Testis (tissue), 3 donors: Measurements from ENCODE around the gene MSI2. TPM values are rescaled to one million over a fixed set of nuclear protein-coding genes. Genes with fewer than 3 reads are reported as not detected.

Experiments used
- DNase-seq: peaks from one replicate; pipeline ENCODE4 v3.0.0-alpha.2; 2019
- H3K27ac ChIP-seq, 2 donors: fragments of 200-600 bp; sonication (generic); one replicate each; pipeline ENCODE4 v1.5.1; 2019
- H3K27me3 ChIP-seq: fragments of 200-600 bp; sonication (generic); one replicate; pipeline ENCODE4 v1.5.1; 2019
- H3K36me3 ChIP-seq: fragments of 200-600 bp; sonication (generic); one replicate; pipeline ENCODE4 v1.5.1; 2017; ENCODE audit warnings: low read depth; ENCODE audit errors: missing control alignments
- H3K4me1 ChIP-seq: fragments of 200-600 bp; sonication (generic); one replicate; pipeline ENCODE4 v1.5.1; 2019
- H3K4me3 ChIP-seq, 2 donors: fragments of 200-600 bp; sonication (generic); one replicate each; pipeline ENCODE4 v1.5.1; 2017 to 2019
- H3K9me3 ChIP-seq: fragments of 200-600 bp; sonication (generic); one replicate; pipeline ENCODE4 v1.5.1; 2017
- POLR2A ChIP-seq: fragments of 450-650 bp; IDR thresholded peaks from one replicate; pipeline ENCODE4 v1.6.1; 2017; ENCODE audit warnings: antibody characterized with exemption, mild to moderate bottlenecking, moderate library complexity
- WGBS, 2 donors: methylation state at CpG; one replicate each; pipeline ENCODE4 v1.1.5; 2018; 5-methylcytosine and 5-hydroxymethylcytosine counted together
- intact Hi-C: fragments of 100-400 bp; cut with DNase I; formaldehyde crosslinking; loops from one replicate; pipeline ENCODE4 v1.15.1; 2023; ENCODE audit warnings: low total_unique reads
- polyA plus RNA-seq: library from polyadenylated mRNA; stranded (reverse); fragments of 350-450 nt; fragmentation: Illumina TruSeq; extraction: RNeasy Lipid Tissue Mini Kit (QIAGEN cat#74804); gene quantifications from one replicate; pipeline ENCODE4 v1.2.3, GENCODE V29; 2014; ENCODE audit warnings: low read depth, low replicate concordance; ENCODE audit not compliant: insufficient read depth
- total RNA-seq, 2 donors: library from RNA; depleted of rRNA; stranded (reverse); fragments of >200 nt; gene quantifications; one replicate each; pipeline ENCODE4 v1.2.3, GENCODE V29; 2016
- TF ChIP-seq, protein P1 (sequence below), 3 experiments: fragments of 450-650 bp in 2 of 3; fragments of 200-600 bp in 1 of 3; sonication (generic) in 1 of 3; IDR thresholded peaks; one replicate each; pipeline ENCODE4 v1.5.1; 2016 to 2019; ENCODE audit warnings: antibody characterized with exemption in 3 of 3, mild to moderate bottlenecking in 2 of 3, moderate library complexity in 1 of 3

MSI2 gene
- total and polyA plus RNA-seq, 3 donors from 2014 or later: 46.5 to 106 (median 76.6) TPM

DNA sequence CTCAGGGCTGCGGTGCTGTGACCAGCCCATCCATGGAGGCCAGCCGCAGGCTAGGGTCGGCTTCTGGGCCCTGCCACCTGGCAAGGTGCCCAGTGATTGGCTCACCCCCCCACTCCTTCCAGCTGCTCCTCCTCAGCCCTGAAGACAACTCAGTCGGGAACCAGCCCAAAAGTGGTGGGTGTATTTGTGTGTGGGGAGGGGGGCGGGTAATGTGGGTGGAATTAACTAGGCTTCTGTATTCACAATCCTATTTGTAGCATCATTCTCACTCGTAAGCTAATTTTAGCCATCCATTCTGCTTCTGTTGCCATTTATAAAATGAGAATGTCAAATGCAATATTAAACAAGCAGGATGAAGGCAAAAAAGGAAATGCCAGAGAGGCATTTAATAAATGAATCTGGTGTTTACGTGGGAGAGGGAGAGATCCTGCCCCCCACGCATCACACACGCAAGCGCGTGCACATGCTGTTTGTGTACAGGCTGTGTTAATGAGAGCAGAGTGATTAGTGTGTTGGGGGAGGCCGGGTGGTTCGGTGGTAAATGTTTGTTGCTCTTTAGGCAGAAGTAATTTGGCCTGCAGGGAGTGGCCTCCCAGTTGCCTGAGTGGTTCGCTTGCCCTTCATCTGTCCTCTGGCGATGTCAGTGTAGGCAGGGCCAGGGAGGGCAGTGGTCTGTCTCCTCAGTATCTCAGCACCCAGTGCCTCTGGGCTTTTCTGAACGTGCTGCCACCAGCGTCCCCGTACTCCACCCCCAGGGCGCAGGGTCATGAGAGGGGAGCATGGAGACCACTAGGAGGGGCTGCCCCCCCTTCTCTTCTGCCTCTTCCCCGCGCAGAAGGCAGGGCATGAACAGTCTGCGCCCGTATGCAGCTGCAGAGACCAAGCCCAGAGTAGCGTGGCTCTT lies 348.7 kb downstream of the MSI2 start:
- TF ChIP-seq, protein P1, sequence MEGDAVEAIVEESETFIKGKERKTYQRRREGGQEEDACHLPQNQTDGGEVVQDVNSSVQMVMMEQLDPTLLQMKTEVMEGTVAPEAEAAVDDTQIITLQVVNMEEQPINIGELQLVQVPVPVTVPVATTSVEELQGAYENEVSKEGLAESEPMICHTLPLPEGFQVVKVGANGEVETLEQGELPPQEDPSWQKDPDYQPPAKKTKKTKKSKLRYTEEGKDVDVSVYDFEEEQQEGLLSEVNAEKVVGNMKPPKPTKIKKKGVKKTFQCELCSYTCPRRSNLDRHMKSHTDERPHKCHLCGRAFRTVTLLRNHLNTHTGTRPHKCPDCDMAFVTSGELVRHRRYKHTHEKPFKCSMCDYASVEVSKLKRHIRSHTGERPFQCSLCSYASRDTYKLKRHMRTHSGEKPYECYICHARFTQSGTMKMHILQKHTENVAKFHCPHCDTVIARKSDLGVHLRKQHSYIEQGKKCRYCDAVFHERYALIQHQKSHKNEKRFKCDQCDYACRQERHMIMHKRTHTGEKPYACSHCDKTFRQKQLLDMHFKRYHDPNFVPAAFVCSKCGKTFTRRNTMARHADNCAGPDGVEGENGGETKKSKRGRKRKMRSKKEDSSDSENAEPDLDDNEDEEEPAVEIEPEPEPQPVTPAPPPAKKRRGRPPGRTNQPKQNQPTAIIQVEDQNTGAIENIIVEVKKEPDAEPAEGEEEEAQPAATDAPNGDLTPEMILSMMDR (IDR thresholded peaks at IDR 0.05): no peak
- TF ChIP-seq POLR2A: no peak
- Histone ChIP-seq H3K36me3 (no peaks in the 10 kb centered on the region), H3K4me1 (peaks cover 34% of the 10 kb centered on the region), H3K27ac (peak overlapping the region; percentile 57 to 72), H3K27me3 (no peaks in the 10 kb centered on the region), H3K9me3 (no peaks in the 10 kb centered on the region), H3K4me3 (no peak overlapping the region)
- intact Hi-C loops: no loop called here
- DNase-seq: peak; percentile 68
- 35 to 62% methylated on average over 21 to 24 of the region's 24 CpGs for WGBS, 2 donors

DNA sequence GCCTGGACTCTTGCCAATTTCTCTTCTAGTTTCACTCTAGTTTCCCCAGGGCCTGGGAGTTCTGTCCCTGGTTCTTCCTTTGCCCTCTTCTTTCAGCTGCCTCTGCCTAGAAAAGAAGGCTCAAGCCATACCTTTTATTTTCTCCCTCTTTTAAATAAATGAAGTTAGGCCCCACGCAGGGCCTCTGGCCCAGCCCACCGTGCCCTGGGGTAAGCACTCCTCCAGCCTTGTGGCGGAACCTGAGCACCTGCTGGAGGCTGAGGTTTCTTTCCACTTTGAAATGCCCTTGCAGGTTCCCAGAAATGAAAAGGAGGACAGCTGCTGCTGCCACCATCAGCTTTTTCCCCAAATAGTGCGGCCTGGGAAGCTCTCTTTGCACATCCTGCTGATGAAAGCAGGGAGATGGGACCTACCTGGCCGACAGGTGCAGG lies 349.4 kb downstream of the MSI2 start:
- TF ChIP-seq POLR2A: no peak
- TF ChIP-seq, protein P1 (IDR thresholded peaks at IDR 0.05): no peak
- Histone ChIP-seq H3K9me3 (no peaks in the 10 kb centered on the region), H3K27me3 (no peaks in the 10 kb centered on the region), H3K4me3 (no peak overlapping the region), H3K27ac (peak overlapping the region; percentile 18 to 72), H3K4me1 (peaks cover 36% of the 10 kb centered on the region), H3K36me3 (no peaks in the 10 kb centered on the region)
- intact Hi-C loops: no loop called here
- DNase-seq: peak; percentile 80
- 63 to 81% methylated on average over 5 of the region's 5 CpGs for WGBS, 2 donors

DNA sequence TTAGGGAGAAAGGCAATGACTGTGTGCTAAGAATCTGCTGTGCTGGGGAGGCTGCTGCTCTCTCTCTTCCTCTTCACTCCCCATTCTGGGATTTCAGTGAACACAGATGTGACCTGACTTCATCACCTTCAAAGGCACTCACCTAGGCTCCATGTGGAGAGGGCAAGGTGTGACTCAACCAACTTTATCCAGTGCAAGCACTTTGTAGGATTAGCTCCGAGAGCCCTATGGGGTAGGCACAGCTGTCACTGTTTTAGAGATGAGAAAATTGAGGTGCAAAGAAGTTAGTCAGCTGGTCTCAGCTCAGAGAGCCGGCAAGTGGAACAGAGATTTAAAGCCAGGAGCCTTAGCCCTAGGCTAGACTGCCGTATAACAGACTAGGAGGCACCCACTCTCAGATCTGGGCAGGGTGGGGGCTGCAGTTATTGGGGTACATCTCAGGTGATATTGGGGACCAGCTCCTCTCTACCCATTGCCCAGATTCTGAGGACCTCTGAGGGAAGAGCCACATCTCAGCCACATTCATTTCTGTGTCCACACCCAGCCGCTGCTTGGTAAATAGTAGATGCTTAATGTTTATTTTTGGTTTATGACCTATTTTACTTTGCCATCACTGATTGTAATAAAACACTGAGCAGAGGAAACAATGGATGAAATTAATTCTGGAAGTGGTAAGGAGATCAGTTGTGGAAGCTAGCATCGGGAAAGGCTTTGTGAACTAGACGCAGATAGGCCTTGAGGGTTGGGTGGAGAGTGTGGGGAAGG lies 350.0 kb downstream of the MSI2 start:
- intact Hi-C loops: no loop called here
- WGBS, 2 donors: 86 to 87% methylated on average over 6 of the region's 6 CpGs

DNA sequence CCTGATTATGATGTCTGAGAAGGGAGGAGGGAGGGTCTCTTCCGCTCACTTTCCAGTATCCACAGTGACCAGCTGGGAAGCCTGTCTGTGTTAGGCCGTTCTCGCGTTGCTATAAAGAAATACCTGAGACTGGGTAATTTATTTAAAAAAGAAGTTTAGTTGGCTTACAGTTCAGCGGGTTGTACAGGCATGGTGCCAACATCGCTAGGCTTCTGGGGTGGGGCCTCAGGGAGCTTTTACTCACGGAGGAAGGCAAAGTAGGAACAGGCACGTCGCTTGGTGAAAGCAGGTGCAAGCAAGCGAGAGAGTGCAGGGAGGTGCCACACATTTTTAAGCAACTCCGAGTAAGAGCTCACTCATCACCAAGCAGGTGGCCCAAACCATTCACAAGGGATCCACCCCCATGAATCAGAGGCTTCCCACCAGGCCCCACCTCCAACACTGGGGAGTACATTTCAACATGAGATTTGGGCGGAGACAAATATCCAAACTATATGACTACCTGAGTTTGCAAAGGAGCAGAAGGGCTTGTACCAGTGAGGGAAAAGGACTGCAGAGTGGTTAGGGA lies 351.3 kb downstream of the MSI2 start:
- intact Hi-C loops: no loop called here
- Histone ChIP-seq H3K4me1 (peaks cover 36% of the 10 kb centered on the region), H3K36me3 (no peaks in the 10 kb centered on the region), H3K9me3 (no peaks in the 10 kb centered on the region), H3K4me3 (no peak overlapping the region), H3K27ac (no peak overlapping the region), H3K27me3 (no peaks in the 10 kb centered on the region)
- DNase-seq: no peak
- 83 to 90% methylated on average over 12 of the region's 12 CpGs for WGBS, 2 donors
- TF ChIP-seq, protein P1 (IDR thresholded peaks at IDR 0.05): no peak
- TF ChIP-seq POLR2A: no peak

More for the DNA sequence above, 350.0 kb downstream of the MSI2 start:
- Histone ChIP-seq H3K27me3 (no peaks in the 10 kb centered on the region), H3K9me3 (no peaks in the 10 kb centered on the region), H3K27ac (peak overlapping the region; percentile 18 to 72), H3K4me3 (no peak overlapping the region), H3K4me1 (peaks cover 36% of the 10 kb centered on the region), H3K36me3 (no peaks in the 10 kb centered on the region)
- no peak for DNase-seq
- TF ChIP-seq POLR2A: no peak
- TF ChIP-seq, protein P1 (IDR thresholded peaks at IDR 0.05): no peak
